ENCODE measurements around the gene LAMA3.

The LAMA3 gene

DNA sequence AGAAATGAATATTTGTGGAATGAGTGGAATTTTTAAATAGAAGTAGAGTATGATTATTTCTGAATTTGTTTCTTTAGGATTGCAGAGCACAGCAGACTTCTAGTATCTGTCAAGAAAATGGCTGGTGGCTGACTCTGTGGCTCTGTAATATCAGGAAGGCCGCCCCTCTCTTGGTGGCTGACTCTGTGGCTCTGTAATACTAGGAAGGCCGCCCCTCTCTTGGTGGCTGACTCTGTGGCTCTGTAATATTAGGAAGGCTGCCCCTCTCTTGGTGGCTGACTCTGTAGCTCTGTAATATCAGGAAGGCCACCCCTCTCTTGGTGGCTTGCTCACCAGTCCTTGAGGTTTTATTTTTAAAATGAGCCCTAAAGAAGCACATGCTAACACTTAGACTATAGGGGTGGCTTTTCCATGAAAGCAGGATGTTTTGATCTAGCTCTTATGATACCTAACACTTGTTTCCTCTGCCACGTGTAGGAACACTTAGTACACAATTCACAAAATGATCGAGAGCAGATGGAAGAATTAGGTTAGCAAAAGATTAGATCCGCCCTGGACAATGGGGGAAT is 240.2 kb downstream of the LAMA3 start:
- ATAC-seq, result peak; percentile 98
- peak overlapping the region; percentile 26 for H3K4me3 Mint-ChIP-seq

DNA sequence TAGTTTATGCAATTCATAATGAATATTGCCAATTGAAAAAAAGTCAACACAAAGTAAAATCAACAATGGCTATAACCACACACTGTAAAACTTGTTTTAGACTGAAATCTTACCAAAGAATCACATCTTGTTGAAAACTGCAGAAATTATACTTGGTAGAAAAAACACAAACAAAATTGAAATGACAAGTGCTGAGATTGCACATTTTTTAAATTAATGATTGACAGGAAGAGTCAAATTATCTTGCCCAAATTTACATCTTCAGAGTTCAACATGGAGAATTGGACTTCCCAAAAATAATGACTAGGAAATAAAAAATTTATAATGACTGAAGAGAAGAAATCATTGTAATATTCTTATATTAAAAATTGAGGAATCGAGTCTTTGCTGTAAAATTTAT is 240.7 kb downstream of the LAMA3 start:
- ATAC-seq, result no peak
- Mint-ChIP-seq H3K27ac (peak overlapping the region; percentile 84), H3K36me3 (no peaks in the 10 kb centered on the region), H3K4me1 (peaks cover 21% of the 10 kb centered on the region), H3K4me3 (peak overlapping the region; percentile 26), H3K9me3 (no peaks in the 10 kb centered on the region)
- DNase-seq (ENCODE audit: low spot score in 2 of 2), result no peak

More for the DNA sequence above, 240.2 kb downstream of the LAMA3 start:
- Mint-ChIP-seq H3K27ac (peak overlapping the region; percentile 84), H3K36me3 (no peaks in the 10 kb centered on the region), H3K4me1 (peaks cover 17% of the 10 kb centered on the region), H3K9me3 (no peaks in the 10 kb centered on the region)
- DNase-seq (ENCODE audit: low spot score in 2 of 2), result peak in 1 of 2 donors; percentile 61

DNA sequence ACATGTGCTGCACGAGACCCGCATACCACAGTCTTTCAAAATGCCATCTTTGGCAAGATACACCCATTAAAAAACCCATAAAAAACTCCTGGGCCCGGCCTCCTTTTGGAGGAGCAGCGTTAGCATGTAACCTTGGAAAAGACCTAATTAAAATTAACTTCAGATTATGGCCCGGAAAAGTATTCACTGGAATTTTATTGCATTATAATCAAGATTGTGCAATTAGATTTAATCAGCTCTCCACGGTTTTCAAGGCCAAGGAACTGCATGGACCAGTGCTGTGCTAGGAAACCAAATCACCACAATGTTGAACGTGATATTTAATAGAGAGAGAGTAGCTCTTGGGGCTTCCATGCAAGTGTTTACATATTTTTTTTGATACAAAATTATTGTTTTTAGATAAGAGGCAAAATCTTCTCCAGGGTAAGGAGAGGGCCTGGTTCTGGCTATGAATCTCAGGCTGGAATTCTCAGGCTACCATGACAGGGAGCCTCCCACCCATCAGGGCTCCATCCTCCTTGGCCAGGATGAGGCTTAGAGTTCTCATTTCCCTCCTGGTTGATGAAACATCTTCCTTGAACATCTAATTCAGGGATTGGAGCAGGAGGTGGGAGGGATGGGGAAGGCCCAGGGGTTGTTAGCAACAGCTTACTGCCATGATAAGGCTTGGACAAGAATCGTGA is 243.3 kb downstream of the LAMA3 start:
- H3K4me3 Mint-ChIP-seq, result no peak overlapping the region
- H3K9me3 Mint-ChIP-seq, result no peaks in the 10 kb centered on the region
- peaks cover 38% of the 10 kb centered on the region for H3K4me1 Mint-ChIP-seq
- no peak overlapping the region for H3K27ac Mint-ChIP-seq
- ATAC-seq (no peak), DNase-seq (ENCODE audit: low spot score in 2 of 2) (no peak)
- H3K36me3 Mint-ChIP-seq, result no peaks in the 10 kb centered on the region

DNA sequence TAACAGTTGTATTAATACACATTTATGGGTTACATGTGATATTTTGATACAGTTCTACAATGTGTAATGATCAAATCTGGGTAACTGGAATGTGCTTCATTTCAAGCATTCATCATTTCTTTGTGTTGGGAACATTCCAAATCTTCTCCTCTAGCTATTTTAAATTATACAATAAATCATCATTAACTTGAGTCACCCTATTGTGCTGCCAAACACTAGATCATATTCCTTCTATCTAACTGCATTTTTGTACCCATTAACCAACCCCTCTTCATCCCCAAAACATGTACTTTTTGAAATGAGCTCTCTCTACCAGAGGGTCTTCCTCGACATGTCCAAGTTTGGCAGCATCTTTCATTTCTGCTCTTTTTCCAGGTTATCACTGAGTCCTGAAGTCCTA is 244.2 kb downstream of the LAMA3 start:
- Mint-ChIP-seq H3K4me3 (no peak overlapping the region), H3K4me1 (peaks cover 45% of the 10 kb centered on the region), H3K36me3 (no peaks in the 10 kb centered on the region), H3K9me3 (no peaks in the 10 kb centered on the region), H3K27ac (no peak overlapping the region)
- DNase-seq (ENCODE audit: low spot score in 2 of 2) (no peak), ATAC-seq (no peak)

DNA sequence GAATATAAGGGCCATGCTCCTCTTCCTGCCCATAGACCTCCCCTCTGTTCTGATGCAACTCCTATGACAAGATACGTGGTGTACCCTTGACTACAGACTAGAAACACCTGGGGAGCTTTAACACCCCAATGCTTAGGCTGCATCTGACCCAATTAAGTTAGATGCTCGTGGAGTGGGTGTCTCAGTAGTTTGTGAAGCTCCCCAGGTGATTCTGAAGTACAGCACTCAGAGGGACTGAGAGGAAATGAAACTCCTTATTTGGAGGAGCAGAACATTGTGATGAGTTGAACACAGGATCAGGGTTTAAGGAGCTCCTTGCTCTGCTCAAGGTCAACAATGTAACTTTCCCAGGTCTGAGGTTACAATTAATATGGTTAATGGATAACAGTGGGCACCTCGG is 245.0 kb downstream of the LAMA3 start:
- Mint-ChIP-seq H3K4me3 (no peak overlapping the region), H3K9me3 (no peaks in the 10 kb centered on the region), H3K4me1 (peaks cover 51% of the 10 kb centered on the region), H3K27ac (no peak overlapping the region), H3K36me3 (no peaks in the 10 kb centered on the region)
- no peak for ATAC-seq
- no peak for DNase-seq (ENCODE audit: low spot score in 2 of 2)

DNA sequence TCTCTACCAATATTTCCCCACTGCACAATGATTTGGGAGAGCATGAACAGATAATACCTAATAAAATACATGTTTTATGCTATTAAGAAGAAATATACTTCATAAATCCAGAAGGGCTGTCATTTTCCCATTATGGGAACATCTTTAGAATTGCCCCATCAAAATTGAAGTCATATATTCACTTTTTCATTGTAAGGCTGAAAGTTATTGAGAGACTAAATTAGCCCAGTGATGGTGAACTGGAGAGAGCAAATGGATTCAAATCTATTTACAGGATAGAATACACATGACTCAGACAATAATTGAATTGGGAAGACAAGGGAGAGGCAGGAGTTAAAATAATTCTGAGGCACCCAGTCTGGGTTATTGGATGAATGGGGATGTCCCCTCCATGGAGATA is 245.6 kb downstream of the LAMA3 start:
- Mint-ChIP-seq H3K4me1 (peaks cover 48% of the 10 kb centered on the region), H3K9me3 (no peaks in the 10 kb centered on the region), H3K27ac (no peak overlapping the region), H3K4me3 (no peak overlapping the region), H3K36me3 (no peaks in the 10 kb centered on the region)
- DNase-seq (ENCODE audit: low spot score in 2 of 2), result no peak
- ATAC-seq, result no peak

DNA sequence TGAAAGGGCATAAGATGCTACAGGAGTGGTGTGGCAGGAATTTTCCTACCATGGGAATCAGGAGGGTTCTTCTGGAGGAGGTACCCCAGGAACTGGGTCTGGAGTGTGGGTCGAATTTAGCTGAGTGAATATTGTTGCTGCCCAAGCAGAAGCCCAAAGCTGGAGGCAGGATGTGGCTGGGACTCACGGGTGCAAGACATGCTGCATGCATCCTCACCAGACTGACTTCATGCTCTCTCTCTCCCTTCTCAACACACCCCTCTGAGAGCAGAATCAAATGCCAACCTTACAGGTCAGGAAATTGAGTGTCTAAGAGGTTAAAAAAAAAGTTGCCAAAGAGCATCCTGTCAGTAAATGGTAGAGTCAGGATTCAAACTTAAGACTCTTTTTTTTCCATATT is 246.6 kb downstream of the LAMA3 start:
- Mint-ChIP-seq H3K4me3 (no peak overlapping the region), H3K4me1 (peaks cover 44% of the 10 kb centered on the region), H3K36me3 (no peaks in the 10 kb centered on the region), H3K27ac (no peak overlapping the region), H3K9me3 (no peaks in the 10 kb centered on the region)
- ATAC-seq, result peak; percentile 79
- no peak for DNase-seq (ENCODE audit: low spot score in 2 of 2)

DNA sequence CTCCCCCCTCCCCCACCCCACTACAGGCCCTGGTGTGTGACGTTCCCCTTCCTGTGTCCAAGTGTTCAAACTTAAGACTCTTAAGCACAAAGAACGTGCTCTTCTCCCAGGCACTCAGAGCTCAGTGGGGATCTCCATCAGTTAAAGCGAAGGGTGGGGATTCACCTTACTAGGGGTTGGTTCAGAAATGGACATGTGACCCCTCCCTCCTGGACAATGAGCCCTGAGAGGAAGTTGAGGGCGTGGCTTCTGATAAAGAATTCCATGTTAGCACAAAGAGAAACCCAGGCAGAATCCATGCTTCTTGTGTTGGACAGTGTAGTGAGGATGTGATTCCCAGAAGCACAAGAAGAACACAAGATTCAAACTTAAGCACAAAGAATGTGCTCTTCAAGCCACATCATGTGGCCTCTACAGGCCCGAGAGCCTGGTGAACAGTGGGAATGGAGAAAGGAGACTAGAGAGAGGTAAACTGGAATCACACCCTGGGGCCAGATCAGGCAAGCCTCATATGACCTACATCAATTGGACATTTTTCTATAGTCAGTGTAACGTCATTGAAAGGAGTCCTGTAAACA is 247.2 kb downstream of the LAMA3 start:
- Mint-ChIP-seq H3K36me3 (no peaks in the 10 kb centered on the region), H3K4me3 (no peak overlapping the region), H3K9me3 (no peaks in the 10 kb centered on the region), H3K4me1 (peaks cover 44% of the 10 kb centered on the region), H3K27ac (no peak overlapping the region)
- ATAC-seq (no peak), DNase-seq (ENCODE audit: low spot score in 2 of 2) (no peak)

DNA sequence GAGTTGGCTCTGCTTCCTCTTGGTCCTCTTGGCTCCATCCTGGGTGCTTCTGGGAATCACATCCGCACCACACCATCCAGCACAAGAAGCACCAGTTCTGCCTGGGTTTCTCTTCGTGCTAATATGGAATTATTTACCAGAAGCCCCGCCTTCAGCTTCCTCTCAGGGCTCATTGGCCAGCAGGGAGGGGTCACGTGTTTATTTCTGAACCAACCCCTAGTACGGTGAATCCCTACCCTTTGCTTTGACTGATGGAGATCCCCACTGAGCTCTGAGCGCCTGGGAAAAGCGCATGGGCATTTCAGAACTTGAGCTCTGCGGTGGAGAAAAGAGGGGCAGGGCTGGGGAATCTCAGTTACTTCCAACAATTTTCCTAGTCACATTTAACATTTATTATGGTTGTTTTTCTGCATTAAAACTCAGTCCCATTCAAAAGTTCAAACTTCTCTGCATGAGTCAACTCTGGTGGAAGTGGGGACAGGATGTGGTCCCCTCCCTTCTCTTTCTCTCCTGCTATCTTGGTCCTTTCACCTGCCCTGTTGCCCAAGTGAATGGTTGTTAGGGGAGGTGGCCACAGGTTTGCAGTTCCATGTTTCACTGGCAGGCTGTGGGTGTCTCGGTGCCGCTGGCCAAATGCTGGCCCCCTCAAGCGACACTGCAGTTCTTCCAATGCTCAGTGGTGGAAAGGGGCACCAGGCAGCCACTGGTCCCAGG is 248.9 kb downstream of the LAMA3 start:
- Mint-ChIP-seq H3K36me3 (no peaks in the 10 kb centered on the region), H3K4me3 (peak overlapping the region; percentile 14), H3K4me1 (peaks cover 49% of the 10 kb centered on the region), H3K27ac (peak overlapping the region; percentile 40), H3K9me3 (no peaks in the 10 kb centered on the region)
- DNase-seq (ENCODE audit: low spot score in 2 of 2), result no peak
- ATAC-seq, result peak; percentile 76

DNA sequence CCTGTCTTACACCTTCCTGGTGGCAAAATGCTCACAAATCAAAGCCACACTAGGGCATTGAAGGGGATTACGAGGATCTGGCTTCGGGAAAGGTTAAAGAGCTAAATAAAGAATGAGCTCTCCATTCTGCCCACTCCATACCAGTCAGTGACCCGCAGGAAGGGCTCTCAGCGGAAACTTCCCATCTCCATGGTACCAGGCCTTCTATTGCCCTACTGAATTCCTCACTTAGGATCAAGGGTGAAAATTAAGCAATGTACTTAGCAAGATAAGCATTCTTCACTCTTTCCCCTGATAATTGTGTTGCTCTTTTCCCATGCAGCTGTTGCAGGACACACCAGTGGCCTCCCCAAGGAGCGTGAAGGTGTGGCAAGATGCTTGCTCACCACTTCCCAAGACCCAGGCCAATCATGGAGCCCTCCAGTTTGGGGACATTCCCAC is 249.7 kb downstream of the LAMA3 start:
- peak overlapping the region; percentile 40 for H3K27ac Mint-ChIP-seq
- DNase-seq (ENCODE audit: low spot score in 2 of 2), result no peak
- H3K4me3 Mint-ChIP-seq, result peak overlapping the region; percentile 14
- H3K36me3 Mint-ChIP-seq, result no peaks in the 10 kb centered on the region
- ATAC-seq, result no peak
- peaks cover 55% of the 10 kb centered on the region for H3K4me1 Mint-ChIP-seq
- no peaks in the 10 kb centered on the region for H3K9me3 Mint-ChIP-seq

DNA sequence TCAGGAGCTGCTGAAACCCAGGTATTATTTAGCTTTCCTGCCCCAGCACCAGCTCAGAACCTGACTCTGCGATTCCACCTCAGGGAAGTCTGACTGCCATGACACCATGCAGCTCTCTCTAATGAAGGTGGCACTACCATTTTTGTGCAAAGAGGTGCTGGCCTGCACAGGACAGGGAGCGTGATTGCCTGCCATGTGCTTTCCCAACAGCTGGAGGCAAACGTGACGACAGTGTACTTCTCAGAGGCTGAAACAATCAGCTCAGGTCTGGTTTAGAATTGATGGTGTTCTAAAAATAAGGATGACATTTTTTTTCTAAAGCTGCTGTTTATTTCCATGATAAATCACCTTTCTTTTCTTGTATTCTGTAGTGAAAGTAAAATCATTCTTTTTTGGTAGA is 250.1 kb downstream of the LAMA3 start:
- no peaks in the 10 kb centered on the region for H3K36me3 Mint-ChIP-seq
- no peak overlapping the region for H3K27ac Mint-ChIP-seq
- no peak for ATAC-seq
- peaks cover 55% of the 10 kb centered on the region for H3K4me1 Mint-ChIP-seq
- no peak overlapping the region for H3K4me3 Mint-ChIP-seq
- no peaks in the 10 kb centered on the region for H3K9me3 Mint-ChIP-seq
- no peak for DNase-seq (ENCODE audit: low spot score in 2 of 2)

DNA sequence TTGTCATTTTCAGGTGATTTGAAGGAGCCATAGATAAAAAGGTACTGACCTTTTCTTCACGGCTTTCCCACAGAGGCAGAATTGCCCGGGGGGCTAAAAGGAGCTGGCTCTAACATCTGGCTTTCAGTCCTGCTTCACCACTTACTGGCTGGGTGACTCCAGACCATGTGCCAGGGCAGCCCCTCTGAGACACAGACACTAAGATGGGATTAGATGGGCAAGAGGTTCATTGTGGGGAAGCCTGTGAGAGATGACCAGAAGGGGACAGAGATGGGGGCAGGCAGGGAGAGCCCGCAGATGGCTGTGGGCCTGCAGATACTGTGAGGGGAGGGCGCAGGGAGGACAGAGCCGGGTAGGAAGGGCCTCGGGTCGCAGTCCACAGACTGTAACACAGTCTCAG is 250.6 kb downstream of the LAMA3 start:
- ATAC-seq (no peak), DNase-seq (ENCODE audit: low spot score in 2 of 2) (no peak)
- Mint-ChIP-seq H3K4me1 (peaks cover 55% of the 10 kb centered on the region), H3K27ac (no peak overlapping the region), H3K9me3 (no peaks in the 10 kb centered on the region), H3K36me3 (no peaks in the 10 kb centered on the region), H3K4me3 (no peak overlapping the region)

DNA sequence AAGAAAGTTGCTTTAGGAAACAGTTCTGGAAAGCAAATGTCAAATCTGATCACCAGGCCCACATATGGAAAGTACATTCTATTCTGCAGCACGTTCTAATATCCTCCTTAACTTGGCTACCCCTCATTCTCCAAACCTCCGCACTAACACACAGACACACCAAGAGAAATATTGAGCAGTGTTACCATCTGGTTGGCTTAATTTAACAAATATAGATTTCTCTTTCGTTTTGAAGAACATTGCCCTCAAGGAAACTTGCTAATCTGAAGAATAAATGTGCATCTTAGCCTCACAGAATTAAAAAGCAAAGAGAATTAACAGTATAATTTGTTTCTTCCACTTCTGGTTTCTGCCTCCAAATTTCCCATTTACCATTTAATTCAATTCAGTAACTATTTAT is 252.5 kb downstream of the LAMA3 start:
- Mint-ChIP-seq H3K4me1 (peaks cover 36% of the 10 kb centered on the region), H3K27ac (no peak overlapping the region), H3K4me3 (no peak overlapping the region), H3K9me3 (no peaks in the 10 kb centered on the region), H3K36me3 (no peaks in the 10 kb centered on the region)
- DNase-seq (ENCODE audit: low spot score in 2 of 2) (no peak), ATAC-seq (no peak)

DNA sequence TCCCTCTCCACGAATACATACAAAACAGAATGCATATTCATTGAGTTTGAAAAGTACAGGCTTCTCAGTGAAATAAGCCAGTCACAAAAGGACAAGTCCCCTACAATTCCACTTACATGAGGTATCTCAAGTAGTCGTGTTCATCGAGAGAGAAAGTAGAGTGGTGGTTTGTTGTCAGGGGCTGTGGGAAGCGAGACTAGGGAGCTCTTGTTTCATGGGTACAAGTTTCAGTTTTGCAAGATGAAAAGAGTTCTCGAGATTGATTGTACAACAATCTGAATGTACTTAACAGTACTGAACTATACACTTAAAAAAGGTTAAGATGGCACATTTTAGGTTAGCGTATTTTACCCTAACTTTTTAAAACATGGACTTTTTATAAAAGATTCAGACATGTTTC is 253.9 kb downstream of the LAMA3 start:
- ATAC-seq, result peak; percentile 90
- DNase-seq (ENCODE audit: low spot score in 2 of 2), result no peak
- Mint-ChIP-seq H3K36me3 (no peaks in the 10 kb centered on the region), H3K4me3 (no peak overlapping the region), H3K9me3 (no peaks in the 10 kb centered on the region), H3K27ac (no peak overlapping the region), H3K4me1 (peaks cover 33% of the 10 kb centered on the region)

DNA sequence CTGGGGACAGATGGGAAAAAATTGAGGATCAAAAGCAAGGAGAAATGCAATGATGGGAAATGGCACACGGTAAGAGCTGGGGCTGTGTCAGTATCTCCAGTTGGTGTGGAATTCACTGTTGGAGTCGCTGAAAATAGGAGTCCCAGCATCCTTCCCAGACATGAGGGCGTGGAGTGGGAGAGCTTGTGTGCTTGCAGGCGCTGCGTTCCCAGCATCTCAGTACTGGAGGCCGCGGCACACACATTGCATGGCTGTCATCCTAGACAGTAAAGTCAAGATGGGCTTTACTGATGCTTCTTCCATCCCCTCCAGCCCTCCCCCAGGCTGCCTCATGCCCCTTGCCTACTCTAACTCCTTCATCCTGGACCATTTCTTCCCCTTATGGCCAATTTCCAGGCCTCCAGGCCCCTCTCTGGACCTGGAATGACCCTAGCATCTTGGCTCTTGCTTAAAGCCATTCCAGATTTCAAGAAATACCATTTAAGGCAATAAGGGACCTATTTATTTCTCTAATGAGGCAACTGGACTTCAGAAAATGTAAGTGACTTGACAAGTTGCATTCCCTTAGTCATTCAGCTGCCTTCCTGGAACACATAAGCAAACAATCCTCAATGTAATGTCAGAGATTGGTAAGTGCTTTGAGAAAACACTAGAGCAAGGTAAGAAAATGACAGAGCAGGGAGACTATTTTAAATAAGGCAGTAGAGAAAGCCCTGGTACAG is 254.8 kb downstream of the LAMA3 start:
- Mint-ChIP-seq H3K4me1 (peaks cover 23% of the 10 kb centered on the region), H3K4me3 (no peak overlapping the region), H3K27ac (no peak overlapping the region), H3K36me3 (no peaks in the 10 kb centered on the region), H3K9me3 (no peaks in the 10 kb centered on the region)
- ATAC-seq (no peak), DNase-seq (ENCODE audit: low spot score in 2 of 2) (no peak)
